ENCODE measurements around the gene MEIS1.

GRCh38 chr2:66461001-66461663, 26.2 kb downstream of the MEIS1 start:
- TF ChIP-seq CTCF (IDR thresholded peaks at IDR 0.05) (no peak), POLR2A (IDR thresholded peaks at IDR 0.05) (no peak)
